NCI-H187 treated with DMSO at 0.1 percent for 48 hours (cell line): ENCODE measurements around the gene MEGF8.

ENCODE experiments used
- DNase-seq: peaks from one replicate; lab custom pipeline; 2025; lab: John Stamatoyannopoulos, UW

The MEGF8 gene

GRCh38 chr19:42388851-42389489 is 63.5 kb downstream of the MEGF8 start:
- DNase-seq = no peak

- no peak for DNase-seq
Measured at GRCh38 chr19:42389899-42390298, 64.5 kb downstream of the MEGF8 start, which contains the start of gene CNFN. TSS of gene CNFN (minus strand) at chr19:42390297. CDS start at chr19:42389037, 1,260 bp downstream.

DNA sequence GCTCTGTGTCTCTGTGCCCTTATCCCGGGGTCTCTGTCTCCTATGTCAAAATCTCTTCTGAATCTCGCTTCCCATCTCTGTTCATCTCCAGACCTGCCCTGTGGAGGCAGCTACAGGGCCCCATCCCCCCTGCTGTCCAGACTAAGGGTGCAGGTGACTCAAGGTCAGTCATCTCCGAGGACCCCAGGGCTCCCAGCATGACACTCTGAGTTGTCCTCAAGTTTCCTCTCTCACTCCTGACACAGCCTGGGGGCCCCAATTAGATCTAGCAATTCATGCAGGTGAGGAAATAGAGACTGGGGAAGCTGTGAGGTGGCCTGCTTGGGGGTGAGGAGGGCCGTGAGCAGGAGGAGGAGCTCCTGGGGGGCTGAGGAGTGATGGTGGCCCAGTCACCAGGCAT is 66.7 kb downstream of the MEGF8 start:
- DNase-seq = no peak

DNA sequence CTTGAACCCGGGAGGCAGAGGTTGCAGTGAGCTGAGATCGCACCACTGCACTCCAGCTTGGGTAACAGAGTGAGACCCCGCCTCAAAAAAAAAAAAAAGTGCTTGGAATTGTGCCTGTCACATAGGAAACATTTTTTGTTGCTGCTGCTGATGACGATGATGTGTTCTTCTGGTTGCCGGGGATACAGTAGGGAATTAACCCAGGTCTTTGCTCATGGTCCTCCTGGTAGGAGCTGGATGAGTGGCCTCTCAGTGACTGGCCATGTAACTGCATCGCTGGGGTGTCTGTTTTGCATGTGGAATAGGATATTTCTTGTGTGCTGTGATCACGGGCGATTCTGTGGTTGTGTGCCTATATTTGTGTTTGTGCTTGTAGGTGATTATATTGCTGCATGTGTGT is 69.3 kb downstream of the MEGF8 start:
- no peak for DNase-seq

GRCh38 chr19:42396381-42397262 is 71.2 kb downstream of the MEGF8 start:
- DNase-seq = peak; percentile 84

- no peak for DNase-seq
Measured at GRCh38 chr19:42397263-42398166, 72.1 kb downstream of the MEGF8 start.

- DNase-seq = no peak
Measured at GRCh38 chr19:42400404-42400803, 75.0 kb downstream of the MEGF8 start.

GRCh38 chr19:42401365-42402303 is 76.2 kb downstream of the MEGF8 start:
- DNase-seq = no peak

DNA sequence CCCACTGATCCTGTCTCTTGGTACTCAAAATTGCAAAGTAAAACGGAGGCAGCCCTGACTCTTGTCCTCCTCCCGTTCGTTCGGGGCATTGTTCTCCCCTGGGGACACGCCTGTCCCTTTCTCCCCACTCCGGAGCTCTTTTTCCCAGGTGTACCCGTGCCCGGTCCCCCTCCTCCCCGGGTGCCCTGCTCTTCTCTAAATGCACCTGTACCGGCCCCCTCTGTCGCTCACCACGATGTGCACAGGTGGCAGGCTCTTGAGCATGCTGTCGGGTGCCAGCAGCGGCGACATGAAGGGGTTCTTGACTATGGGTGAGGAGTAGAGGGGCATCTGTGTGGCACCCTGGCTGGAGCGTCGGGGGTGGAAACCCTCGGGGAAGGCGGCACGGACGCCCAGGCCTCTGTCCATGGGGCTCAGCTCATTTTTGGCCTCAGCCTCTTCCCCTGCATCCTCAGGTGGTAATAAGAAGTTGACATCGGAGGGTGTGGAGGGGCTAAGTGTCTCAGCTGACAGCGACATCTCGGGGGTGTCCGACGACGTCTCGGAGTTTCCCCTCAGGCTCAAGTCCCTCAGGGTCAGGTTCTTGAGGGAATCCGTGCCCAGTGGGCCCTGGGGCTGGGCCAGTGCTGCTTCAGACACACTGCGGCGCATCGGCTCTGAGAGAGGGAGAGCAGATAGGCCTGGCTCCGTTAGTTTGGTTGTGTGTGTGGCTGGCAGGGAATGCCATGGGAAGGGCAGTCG is 77.1 kb downstream of the MEGF8 start:
- no peak for DNase-seq

GRCh38 chr19:42403586-42403985 is 78.2 kb downstream of the MEGF8 start:
- DNase-seq = no peak

DNA sequence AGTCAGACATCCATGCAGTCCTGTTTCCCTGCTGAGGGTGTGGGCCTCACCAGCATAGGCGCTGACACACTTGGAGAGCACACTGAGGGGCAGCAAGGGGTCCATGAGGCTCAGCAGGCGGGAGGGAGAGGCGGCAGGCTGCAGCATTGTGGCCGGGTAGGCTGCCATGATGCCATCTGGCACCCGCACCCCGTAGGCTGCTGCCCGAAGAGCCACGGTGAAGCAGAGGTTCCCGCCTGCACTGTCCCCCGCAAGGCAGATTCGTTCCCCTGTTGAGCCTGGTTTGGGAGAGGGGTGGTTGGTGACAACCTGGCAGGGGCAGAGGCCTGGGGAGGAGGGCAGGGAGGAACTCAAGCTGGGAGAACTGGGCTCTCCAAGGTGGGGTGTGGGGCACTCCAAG is 80.7 kb downstream of the MEGF8 start:
- no peak for DNase-seq

- no peak for DNase-seq
Measured at GRCh38 chr19:42407085-42407815, 81.8 kb downstream of the MEGF8 start.

DNA sequence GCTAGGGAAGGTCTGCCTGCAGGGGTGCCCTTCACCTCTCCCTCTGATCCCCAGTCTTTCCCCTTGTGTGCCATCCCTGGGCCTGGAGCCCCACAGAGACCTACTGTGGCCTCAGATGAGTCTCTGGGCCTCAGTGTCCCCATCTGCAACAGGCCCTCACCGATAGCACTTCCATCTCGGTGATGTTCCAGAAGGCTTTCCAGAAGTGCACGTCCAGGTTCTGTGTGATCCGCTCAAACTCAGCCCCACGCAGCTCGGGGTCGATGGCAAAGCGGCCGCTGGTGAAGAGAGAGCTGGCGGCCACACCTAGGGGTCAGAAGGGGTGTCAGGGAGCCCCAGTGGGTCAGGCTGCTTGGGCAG is 82.4 kb downstream of the MEGF8 start:
- no peak for DNase-seq

DNA sequence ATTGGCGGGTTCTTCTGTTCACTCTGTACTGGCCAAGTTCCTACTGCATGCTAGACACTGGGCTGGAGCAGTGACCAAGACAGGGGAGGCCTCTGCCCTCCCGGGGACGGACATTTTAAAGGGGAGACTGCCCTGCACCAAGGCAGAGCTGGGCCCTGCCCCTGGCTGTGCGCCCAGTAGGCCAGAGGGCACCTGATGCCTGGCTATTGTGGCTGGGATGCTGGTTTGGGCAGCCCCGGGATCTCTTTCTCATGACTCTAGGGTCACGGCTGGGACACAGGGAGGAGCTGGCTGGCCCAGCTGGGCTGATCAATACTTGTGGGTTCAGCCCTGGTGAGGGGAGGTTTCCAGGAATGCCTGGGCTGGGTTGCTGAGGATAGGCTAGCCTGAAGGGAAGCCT is 84.0 kb downstream of the MEGF8 start:
- no peak for DNase-seq

- DNase-seq = no peak
Measured at GRCh38 chr19:42410371-42410770, 84.9 kb downstream of the MEGF8 start.

DNA sequence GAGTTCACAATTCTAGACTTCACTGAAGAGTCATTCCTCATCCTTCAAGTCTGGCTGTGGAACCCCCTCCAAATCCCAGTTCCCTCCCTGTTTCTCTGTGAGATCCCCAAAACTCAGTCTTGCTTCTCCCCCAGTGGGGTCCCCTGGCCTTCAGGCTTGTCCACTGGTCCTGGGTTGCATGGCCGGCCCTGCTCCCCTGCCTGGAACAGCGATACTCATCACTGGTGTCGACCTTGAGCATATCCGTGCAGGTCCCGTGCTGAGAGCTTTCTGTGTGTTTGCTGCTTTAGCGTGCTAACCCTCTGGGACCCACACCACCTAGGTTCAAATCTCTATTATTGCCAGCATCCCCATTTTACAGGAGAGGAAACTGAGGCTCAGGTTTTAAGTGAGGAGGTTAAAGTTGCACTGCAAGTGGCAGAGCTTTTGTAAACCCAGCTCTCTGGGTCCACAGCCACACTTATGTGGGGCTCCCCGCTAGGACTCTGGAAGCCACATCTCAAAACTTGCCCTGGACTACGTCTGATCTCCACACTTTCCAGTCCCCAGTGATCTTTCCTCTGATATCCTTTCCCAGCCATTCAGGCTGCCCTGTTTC is 86.2 kb downstream of the MEGF8 start:
- no peak for DNase-seq

DNA sequence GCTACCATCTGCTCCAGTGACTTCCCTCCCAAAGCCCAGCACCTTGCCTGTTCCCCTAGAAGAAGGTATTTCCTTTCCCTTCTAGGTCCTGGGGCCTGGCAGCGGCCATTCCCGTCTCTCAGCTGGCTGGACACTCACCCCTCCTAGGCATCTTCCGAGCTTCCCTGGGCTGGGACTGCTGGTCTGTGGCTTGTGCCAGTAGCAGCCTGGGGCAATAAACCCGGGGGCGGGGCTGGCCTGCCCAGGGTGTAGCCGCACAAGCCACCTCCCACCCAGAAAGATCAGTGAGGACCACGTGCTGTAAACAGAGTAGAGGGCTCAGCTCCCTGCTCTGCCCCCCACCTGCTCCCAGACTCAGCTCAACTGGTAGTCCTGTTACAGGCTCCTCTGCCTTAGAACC is 86.8 kb downstream of the MEGF8 start:
- DNase-seq = no peak

GRCh38 chr19:42412661-42413076 is 87.2 kb downstream of the MEGF8 start:
- no peak for DNase-seq

GRCh38 chr19:42419309-42419708 is 93.9 kb downstream of the MEGF8 start:
- DNase-seq = no peak
